GM10266 (cell line): ENCODE results near the gene MIS18A.

Source experiments
- DNase-seq: peaks from one replicate; pipeline ENCODE4 v3.0.0; 2012; ENCODE audit errors: extremely low spot score
- TF ChIP-seq, protein P1 (sequence below): IDR thresholded peaks from 2 replicates; pipeline ENCODE4 v1.5.1; 2012; ENCODE audit warnings: mild to moderate bottlenecking, low read depth; ENCODE audit not compliant: control insufficient read depth, insufficient read depth; ENCODE audit errors: missing control alignments

Gene MIS18A

GRCh38 chr21:32320059-32320458, 41.2 kb upstream of the MIS18A start:
- TF ChIP-seq, protein P1, sequence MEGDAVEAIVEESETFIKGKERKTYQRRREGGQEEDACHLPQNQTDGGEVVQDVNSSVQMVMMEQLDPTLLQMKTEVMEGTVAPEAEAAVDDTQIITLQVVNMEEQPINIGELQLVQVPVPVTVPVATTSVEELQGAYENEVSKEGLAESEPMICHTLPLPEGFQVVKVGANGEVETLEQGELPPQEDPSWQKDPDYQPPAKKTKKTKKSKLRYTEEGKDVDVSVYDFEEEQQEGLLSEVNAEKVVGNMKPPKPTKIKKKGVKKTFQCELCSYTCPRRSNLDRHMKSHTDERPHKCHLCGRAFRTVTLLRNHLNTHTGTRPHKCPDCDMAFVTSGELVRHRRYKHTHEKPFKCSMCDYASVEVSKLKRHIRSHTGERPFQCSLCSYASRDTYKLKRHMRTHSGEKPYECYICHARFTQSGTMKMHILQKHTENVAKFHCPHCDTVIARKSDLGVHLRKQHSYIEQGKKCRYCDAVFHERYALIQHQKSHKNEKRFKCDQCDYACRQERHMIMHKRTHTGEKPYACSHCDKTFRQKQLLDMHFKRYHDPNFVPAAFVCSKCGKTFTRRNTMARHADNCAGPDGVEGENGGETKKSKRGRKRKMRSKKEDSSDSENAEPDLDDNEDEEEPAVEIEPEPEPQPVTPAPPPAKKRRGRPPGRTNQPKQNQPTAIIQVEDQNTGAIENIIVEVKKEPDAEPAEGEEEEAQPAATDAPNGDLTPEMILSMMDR, result no peak
- no peak for DNase-seq

DNA sequence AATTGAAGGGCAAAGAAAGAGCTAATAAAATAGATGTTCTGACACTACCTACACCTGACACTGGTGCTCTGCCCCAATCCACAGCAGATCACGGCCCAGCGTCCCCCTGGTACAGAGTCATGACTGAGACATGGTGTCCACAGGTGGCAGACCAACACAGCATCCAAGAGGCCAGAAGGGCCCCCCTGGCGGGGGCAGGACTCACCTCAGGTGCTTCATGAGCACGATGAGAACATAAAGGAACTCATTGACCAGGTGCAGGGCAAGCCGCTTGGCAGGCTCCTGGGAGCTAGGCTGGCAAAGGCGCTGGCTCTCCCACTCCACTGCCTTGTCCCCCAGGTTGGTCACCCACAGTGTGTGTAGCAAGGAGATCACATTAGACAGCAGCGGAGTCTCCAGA, 40.2 kb upstream of the MIS18A start:
- DNase-seq, result no peak

GRCh38 chr21:32317726-32318125, 38.9 kb upstream of the MIS18A start:
- no peak for DNase-seq
- TF ChIP-seq, protein P1, result no peak

More for the DNA sequence above, 40.2 kb upstream of the MIS18A start:
- TF ChIP-seq, protein P1, result no peak

GRCh38 chr21:32316361-32317215, 37.7 kb upstream of the MIS18A start:
- no peak for DNase-seq
- TF ChIP-seq, protein P1, result no peak

DNA sequence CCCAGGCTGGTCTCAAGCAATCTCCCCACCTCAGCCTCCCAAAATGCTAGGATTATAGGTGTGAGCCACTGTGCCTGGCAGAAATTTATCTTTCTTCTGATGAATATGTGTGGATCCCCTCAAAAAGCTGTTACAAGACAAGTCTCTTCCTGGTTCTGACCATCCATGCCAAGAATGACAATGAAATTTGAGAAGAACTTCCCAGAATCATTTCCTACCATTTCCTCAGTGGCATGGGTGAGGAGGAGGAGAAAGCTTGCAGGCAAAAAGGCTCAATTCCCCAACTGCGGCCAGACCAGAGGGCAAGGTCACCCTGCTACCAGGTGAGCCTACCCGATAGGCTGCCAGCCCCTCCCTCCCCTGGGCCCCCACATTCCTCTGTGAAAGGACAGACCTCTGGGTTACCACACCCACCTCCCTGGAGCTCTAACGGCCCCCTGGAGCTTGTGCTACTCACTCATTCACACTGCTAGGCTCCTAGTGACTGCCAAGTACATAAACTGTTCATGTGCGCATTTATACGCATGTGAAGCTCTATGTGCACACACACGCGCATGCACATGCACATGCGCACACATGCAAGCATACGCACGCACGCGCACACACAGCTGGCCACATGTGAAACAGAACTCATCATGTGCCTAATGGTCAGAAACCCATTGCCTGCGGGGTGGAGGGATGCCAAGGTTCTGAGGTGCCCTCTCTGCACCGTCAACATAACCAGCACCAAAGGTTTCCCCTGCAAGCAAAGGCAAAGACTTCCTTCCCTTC, 36.8 kb upstream of the MIS18A start:
- no peak for DNase-seq
- TF ChIP-seq, protein P1, result no peak

GRCh38 chr21:32314806-32315205, 36.0 kb upstream of the MIS18A start:
- DNase-seq, result no peak
- TF ChIP-seq, protein P1, result no peak

DNA sequence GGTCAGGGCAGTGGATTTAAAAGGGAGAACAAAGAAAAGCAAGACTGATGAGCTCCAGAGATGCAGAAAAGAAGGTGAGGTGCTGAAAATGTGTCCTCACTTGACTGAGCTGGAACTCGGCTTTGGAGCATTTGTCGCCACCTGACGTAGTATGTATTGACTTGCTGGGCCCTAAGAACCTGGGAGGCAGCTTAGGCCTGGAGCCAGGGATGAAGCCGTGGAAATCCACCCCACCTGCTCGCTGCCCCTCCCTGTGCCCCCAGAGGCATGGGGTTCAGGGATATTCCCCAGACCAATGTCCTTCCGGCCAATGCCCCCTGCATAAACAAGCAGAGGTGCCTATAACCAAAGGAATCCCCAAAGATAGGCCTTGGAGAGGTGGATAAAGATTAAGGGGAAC, 34.1 kb upstream of the MIS18A start:
- TF ChIP-seq, protein P1, result no peak

More for the DNA sequence above, 34.1 kb upstream of the MIS18A start:
- no peak for DNase-seq
